ENCODE data around the gene SPAG16.

GRCh38 chr2:213934560-213934959 lies 650.3 kb downstream of the SPAG16 start:
- peak in 1 of 2 donors; percentile 41 for TF ChIP-seq CTCF (conservative IDR thresholded peaks at IDR 0.05 in 1 of 2, IDR thresholded peaks at IDR 0.05 in 1 of 2; ENCODE audit: low read depth in 1 of 2, low read length in 2 of 2)
- no peak for TF ChIP-seq EZH2 (IDR thresholded peaks at IDR 0.05; ENCODE audit: low read length, missing control alignments)

Measured in fibroblast of lung (primary cell).